Parathyroid adenoma (tissue), 2 donors: Measurements from ENCODE around the gene AIF1L.
"Not testable (repeated sequence)": the region's sequence is repeated elsewhere in the genome, so short reads cannot be mapped to it uniquely, and the experiment has no call there.

Experiments
- H2AFZ ChIP-seq: fragments of 300-600 bp; sonication (generic); one replicate; pipeline ENCODE4 v1.7.0; 2017; ENCODE audit warnings: antibody characterized with exemption, mild to moderate bottlenecking
- H3K27ac ChIP-seq: fragments of 300-600 bp; sonication (generic); one replicate; pipeline ENCODE4 v1.7.0; 2017
- H3K27me3 ChIP-seq: fragments of 300-600 bp; sonication (generic); one replicate; pipeline ENCODE4 v1.7.0; 2017; ENCODE audit warnings: low read length; ENCODE audit not compliant: control insufficient read depth, insufficient read depth
- H3K36me3 ChIP-seq: fragments of 300-600 bp; sonication (generic); one replicate; pipeline ENCODE4 v1.7.0; 2017; ENCODE audit warnings: low read length; ENCODE audit not compliant: control insufficient read depth, insufficient read depth
- H3K4me1 ChIP-seq: fragments of 300-600 bp; sonication (generic); one replicate; pipeline ENCODE4 v1.7.0; 2017; ENCODE audit warnings: control low read depth
- H3K4me2 ChIP-seq: fragments of 300-600 bp; sonication (generic); one replicate; pipeline ENCODE4 v1.7.0; 2017; ENCODE audit warnings: low read length
- H3K4me3 ChIP-seq: fragments of 300-600 bp; sonication (generic); one replicate; pipeline ENCODE4 v1.7.0; 2017; ENCODE audit warnings: low read depth, low read length
- H3K79me2 ChIP-seq: fragments of 300-600 bp; sonication (generic); one replicate; pipeline ENCODE4 v1.7.0; 2017; ENCODE audit warnings: control low read depth
- H3K9ac ChIP-seq: fragments of 300-600 bp; sonication (generic); one replicate; pipeline ENCODE4 v1.7.0; 2017; ENCODE audit warnings: mild to moderate bottlenecking
- H3K9me3 ChIP-seq: fragments of 300-600 bp; sonication (generic); one replicate; pipeline ENCODE4 v1.7.0; 2017; ENCODE audit warnings: low read length; ENCODE audit not compliant: control insufficient read depth
- TF ChIP-seq, protein P1 (sequence below): fragments of 300-600 bp; sonication (generic); IDR thresholded peaks from one replicate; pipeline ENCODE4 v1.7.0; 2017; ENCODE audit warnings: antibody characterized with exemption, mild to moderate bottlenecking
- donor health status: primary hyperparathyroidism.

Gene AIF1L

DNA sequence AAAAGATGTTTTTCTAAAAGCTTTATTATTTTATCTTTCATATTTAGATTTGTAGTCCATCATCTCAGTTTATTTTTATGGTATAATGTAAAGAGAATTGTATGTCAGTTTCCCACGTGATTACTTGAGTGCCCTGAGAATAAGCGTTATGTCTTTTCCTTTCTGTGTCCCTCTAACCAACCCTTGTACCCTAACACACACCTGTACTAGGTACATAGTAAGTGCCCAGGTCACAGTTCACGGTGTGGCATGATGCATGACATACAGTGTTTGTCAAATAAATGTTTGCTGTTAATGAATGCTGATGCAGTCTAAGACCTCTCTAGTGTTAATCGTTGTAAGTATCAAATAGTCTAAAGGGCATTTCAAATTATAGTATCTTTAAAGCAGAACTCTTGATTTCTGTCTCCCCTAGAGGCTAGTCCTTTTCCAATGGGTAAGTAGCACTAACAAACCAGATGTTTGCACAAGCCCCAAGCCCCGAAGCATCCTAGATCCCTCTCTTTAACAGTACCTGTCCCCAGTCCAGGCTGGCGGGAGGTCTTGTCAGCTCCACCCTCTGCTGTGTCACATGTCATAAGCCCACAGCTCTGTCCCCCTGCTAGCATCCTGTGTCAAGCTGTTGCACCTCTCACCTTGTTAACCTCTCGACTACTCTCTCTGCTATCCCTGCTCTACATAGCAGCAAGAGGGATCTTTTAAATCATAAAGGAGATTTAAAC, 52.8 kb downstream of the AIF1L start:
- H2AFZ ChIP-seq = no peak overlapping the region
- H3K4me3 ChIP-seq = no peak overlapping the region
- no peak overlapping the region for H3K9ac ChIP-seq
- TF ChIP-seq, protein P1, sequence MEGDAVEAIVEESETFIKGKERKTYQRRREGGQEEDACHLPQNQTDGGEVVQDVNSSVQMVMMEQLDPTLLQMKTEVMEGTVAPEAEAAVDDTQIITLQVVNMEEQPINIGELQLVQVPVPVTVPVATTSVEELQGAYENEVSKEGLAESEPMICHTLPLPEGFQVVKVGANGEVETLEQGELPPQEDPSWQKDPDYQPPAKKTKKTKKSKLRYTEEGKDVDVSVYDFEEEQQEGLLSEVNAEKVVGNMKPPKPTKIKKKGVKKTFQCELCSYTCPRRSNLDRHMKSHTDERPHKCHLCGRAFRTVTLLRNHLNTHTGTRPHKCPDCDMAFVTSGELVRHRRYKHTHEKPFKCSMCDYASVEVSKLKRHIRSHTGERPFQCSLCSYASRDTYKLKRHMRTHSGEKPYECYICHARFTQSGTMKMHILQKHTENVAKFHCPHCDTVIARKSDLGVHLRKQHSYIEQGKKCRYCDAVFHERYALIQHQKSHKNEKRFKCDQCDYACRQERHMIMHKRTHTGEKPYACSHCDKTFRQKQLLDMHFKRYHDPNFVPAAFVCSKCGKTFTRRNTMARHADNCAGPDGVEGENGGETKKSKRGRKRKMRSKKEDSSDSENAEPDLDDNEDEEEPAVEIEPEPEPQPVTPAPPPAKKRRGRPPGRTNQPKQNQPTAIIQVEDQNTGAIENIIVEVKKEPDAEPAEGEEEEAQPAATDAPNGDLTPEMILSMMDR = no peak
- no peaks in the 10 kb centered on the region for H3K36me3 ChIP-seq
- H3K27me3 ChIP-seq = no peaks in the 10 kb centered on the region
- no peaks in the 10 kb centered on the region for H3K4me1 ChIP-seq
- no peaks in the 10 kb centered on the region for H3K9me3 ChIP-seq
- H3K27ac ChIP-seq = no peak overlapping the region
- no peak overlapping the region for H3K4me2 ChIP-seq
- no peaks in the 10 kb centered on the region for H3K79me2 ChIP-seq

DNA sequence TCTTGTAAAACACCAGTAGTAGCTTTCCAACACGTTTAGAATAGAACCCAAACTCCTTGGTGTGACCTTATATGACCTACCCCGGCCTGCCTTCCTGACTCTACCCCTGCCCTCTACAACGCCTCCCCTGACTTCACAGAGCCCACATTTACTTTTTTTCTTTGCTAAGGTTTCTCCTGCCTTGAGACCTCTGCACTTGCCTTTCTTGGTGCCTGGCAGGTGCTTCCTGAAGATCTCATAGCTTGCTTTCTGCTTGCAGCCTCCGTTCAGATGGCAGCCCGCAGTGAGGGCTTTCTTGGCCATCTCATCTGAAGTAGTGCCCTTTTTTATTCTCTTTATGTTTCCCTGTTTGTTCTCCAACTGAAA, 53.3 kb downstream of the AIF1L start:
- no peak overlapping the region for H3K9ac ChIP-seq
- H3K4me3 ChIP-seq = no peak overlapping the region
- H3K27ac ChIP-seq = no peak overlapping the region
- no peaks in the 10 kb centered on the region for H3K27me3 ChIP-seq
- H3K79me2 ChIP-seq = no peaks in the 10 kb centered on the region
- H3K4me1 ChIP-seq = no peaks in the 10 kb centered on the region
- TF ChIP-seq, protein P1 = no peak
- no peak overlapping the region for H2AFZ ChIP-seq
- no peak overlapping the region for H3K4me2 ChIP-seq
- H3K9me3 ChIP-seq = no peaks in the 10 kb centered on the region
- H3K36me3 ChIP-seq = no peaks in the 10 kb centered on the region

- TF ChIP-seq, protein P1 = no peak
- H3K9ac ChIP-seq = no peak overlapping the region
- H3K9me3 ChIP-seq = no peaks in the 10 kb centered on the region
- H3K4me3 ChIP-seq = no peak overlapping the region
- no peak overlapping the region for H3K4me2 ChIP-seq
- H3K79me2 ChIP-seq = no peaks in the 10 kb centered on the region
- H3K27ac ChIP-seq = no peak overlapping the region
- no peaks in the 10 kb centered on the region for H3K36me3 ChIP-seq
- no peaks in the 10 kb centered on the region for H3K4me1 ChIP-seq
- H2AFZ ChIP-seq = no peak overlapping the region
- no peaks in the 10 kb centered on the region for H3K27me3 ChIP-seq
These were observed 57.3 kb downstream of the AIF1L start for GRCh38 chr9:131153595-131153994.

DNA sequence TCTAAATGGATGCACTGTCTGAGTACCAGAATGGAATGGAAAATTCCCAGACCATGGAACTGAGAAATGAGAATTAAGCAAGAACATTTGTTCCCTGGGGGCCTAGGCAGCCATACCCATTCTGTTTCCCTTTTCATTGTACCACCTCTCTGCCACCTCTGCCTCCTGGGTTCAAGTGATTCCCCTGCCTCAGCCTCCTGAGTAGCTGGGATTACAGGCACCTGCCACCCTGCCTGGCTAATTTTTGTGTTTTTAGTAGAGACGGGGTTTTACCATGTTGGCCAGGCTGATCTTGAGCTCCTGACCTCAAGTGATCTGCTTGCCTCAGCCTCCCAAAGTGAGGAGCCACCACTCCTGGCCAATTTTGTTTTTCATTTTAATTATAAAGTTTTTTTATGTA, 62.3 kb downstream of the AIF1L start:
- not testable (repeated sequence) for H3K4me2 ChIP-seq, H3K9ac ChIP-seq, H3K27me3 ChIP-seq, H3K9me3 ChIP-seq, H2AFZ ChIP-seq, H3K79me2 ChIP-seq, H3K4me1 ChIP-seq, H3K4me3 ChIP-seq, H3K27ac ChIP-seq, H3K36me3 ChIP-seq

- Histone ChIP-seq H3K27ac (no peak overlapping the region), H3K4me2 (no peak overlapping the region), H3K79me2 (no peaks in the 10 kb centered on the region), H3K9ac (no peak overlapping the region), H3K4me1 (no peaks in the 10 kb centered on the region), H3K36me3 (no peaks in the 10 kb centered on the region), H2AFZ (no peak overlapping the region), H3K27me3 (no peaks in the 10 kb centered on the region), H3K4me3 (no peak overlapping the region), H3K9me3 (no peaks in the 10 kb centered on the region)
- TF ChIP-seq, protein P1 = no peak
These were observed 64.2 kb downstream of the AIF1L start for GRCh38 chr9:131160416-131161112.
